ENCODE data around the gene GAB1.

- TF ChIP-seq CTCF (IDR thresholded peaks at IDR 0.05) (no peak), POLR2A (IDR thresholded peaks at IDR 0.05) (no peak)
These were observed 8.7 kb downstream of the GAB1 start for GRCh38 chr4:143345356-143345755.
